ENCODE data around the gene U2SURP.

Gene U2SURP

DNA sequence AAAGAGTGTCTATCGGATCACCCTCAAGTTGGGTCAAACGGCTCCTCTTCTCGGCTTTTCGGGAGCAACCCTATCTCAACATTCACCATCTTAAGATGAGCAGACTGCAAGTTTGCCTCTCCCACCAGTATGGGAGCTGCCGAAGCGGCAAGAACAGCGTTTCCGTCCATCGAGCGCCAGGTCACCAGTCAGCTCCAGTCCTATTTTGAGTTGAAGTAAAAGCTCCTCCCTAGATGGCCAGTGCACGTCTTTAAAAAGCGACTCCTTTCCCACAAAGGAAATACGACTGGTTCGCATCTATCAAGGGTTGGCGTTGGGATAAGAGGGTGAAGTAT, 369 bp upstream of the U2SURP start:
- peak overlapping the region; percentile 94 for H3K4me3 ChIP-seq (ENCODE audit: low read depth, low read length)
- TF ChIP-seq, protein P1, sequence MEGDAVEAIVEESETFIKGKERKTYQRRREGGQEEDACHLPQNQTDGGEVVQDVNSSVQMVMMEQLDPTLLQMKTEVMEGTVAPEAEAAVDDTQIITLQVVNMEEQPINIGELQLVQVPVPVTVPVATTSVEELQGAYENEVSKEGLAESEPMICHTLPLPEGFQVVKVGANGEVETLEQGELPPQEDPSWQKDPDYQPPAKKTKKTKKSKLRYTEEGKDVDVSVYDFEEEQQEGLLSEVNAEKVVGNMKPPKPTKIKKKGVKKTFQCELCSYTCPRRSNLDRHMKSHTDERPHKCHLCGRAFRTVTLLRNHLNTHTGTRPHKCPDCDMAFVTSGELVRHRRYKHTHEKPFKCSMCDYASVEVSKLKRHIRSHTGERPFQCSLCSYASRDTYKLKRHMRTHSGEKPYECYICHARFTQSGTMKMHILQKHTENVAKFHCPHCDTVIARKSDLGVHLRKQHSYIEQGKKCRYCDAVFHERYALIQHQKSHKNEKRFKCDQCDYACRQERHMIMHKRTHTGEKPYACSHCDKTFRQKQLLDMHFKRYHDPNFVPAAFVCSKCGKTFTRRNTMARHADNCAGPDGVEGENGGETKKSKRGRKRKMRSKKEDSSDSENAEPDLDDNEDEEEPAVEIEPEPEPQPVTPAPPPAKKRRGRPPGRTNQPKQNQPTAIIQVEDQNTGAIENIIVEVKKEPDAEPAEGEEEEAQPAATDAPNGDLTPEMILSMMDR (IDR thresholded peaks at IDR 0.05; ENCODE audit: low read depth, low read length): no peak

DNA sequence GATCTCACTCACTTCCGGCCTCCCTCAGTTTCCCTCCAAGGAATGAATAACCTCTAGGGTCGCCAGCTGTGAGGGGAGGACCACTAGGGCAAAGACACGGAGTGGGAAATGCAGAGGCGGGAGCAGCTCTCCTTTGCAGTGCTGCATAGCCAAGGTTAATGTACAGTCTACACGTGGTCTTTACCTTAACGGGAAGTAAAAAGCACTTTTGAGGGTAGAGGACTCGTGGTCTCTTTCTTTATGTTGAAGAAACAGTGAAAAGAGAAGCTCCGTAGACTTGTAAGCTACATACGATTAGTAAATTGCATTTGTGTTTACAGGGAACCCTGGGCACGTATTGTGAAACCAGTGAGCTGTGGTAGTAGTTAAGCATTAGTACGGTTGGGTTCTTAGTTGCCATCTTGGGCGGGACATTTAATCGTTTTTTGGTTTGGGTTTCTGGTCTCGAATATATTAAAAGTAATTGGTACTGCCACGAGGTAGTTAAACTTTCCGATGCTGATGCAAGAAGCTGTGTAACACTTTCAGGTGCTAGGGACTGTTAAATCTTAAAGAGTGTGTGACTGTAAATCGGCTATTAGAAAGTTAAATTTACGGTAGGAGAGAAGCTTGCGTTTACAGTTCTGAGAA, 828 bp downstream of the U2SURP start:
- peak overlapping the region; percentile 94 for H3K4me3 ChIP-seq (ENCODE audit: low read depth, low read length)
- TF ChIP-seq, protein P1 (IDR thresholded peaks at IDR 0.05; ENCODE audit: low read depth, low read length): no peak

DNA sequence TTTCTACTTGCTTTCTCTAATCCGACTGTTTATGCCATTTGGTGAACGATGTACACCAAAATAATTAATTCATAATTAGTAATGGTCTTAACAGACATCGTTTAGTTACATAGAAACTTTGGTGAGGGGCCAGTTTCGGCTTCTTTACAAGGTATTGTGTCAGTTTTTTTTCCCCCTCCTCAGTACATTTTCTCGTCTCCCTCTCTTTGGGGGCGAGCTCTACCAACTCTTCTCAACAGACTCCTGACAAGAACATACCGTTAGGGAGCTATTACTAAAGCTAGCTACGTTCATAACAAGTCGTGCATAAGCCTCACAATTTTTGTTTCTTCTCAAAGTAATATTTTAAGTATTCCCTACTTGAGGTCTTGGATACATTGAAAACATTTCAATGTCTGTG, 1.4 kb downstream of the U2SURP start:
- TF ChIP-seq, protein P1 (IDR thresholded peaks at IDR 0.05; ENCODE audit: low read depth, low read length): no peak
- peak overlapping the region; percentile 94 for H3K4me3 ChIP-seq (ENCODE audit: low read depth, low read length)

DNA sequence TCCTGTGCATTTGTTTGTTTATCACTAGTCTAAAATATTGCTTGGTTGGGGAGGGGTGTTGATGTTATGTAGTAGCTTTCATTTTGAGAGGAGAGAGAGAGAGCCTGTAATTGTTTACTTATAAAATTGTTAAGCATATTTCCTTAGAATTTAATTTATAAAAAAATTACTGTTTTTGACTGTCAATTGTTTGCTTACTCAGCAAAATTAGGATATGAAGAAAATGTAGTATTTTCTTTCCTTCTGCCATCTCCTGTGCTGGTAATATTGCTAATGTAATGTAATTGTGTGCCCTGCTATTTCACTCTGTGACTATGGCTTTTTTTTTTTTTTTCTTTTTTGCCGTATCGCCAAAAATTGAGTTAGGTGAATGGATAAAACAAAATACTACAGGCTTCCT, 3.5 kb downstream of the U2SURP start:
- TF ChIP-seq, protein P1 (IDR thresholded peaks at IDR 0.05; ENCODE audit: low read depth, low read length): no peak
- no peak overlapping the region for H3K4me3 ChIP-seq (ENCODE audit: low read depth, low read length)

DNA sequence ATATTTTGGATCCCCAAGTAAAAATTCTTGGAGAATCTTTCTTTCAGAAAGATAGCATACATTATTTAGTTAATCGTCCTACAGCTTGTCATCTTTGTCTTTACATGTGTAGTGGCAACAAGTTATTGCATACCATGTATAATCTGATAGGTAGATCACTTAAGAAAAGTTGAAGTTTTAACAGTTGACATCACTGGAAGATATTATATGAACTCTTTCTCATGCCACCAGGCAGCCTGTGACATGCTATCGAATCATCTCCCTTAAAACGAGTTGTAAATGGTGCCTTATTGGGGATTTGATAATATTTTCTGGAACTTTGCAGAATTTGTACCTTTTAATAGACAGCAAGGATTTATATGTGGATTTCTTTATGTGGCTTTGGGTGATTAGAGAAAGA, 8.7 kb downstream of the U2SURP start:
- TF ChIP-seq, protein P1 (IDR thresholded peaks at IDR 0.05; ENCODE audit: low read depth, low read length): no peak
- H3K4me3 ChIP-seq (ENCODE audit: low read depth, low read length): no peak overlapping the region

DNA sequence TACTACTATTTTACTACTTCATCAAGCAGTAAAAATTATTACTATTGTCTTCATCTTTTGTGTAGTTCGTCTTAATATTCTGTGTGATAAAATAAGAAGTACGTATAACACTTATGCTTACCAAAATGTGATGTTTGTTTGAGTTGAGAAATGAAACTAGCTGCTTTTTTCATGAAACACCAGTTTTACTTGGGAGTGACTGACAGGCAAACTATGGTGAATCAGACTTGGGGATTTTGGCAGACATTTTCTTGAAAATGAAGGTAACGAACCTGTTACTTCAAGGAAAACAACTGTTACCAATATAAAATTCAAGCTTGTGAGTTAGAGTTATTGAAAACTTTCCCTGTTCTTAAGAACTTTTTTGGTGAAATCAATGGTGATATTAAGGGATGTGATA, 10.3 kb downstream of the U2SURP start:
- TF ChIP-seq, protein P1 (IDR thresholded peaks at IDR 0.05; ENCODE audit: low read depth, low read length): no peak

DNA sequence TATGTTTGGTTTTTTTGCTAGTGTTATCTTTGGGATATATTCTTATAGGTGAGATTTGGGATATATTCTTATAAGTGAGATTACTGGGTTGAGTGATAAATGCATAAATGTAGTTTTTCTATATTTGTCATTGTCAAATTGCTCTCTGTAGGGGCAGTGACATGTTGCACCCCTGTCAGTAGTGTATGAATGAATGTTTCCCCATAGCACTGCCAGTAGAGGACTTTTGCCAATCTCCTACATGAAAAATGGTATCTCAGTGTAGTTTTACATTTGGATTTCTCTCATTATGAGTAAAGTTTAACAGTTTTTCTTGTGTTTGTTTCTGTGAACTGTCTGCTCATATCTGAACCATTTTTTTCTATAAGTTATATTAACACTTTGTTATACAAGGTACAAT, 13.6 kb downstream of the U2SURP start:
- H3K4me3 ChIP-seq (ENCODE audit: low read depth, low read length): no peak overlapping the region
- TF ChIP-seq, protein P1 (IDR thresholded peaks at IDR 0.05; ENCODE audit: low read depth, low read length): no peak

More for the DNA sequence above, 10.3 kb downstream of the U2SURP start:
- H3K4me3 ChIP-seq (ENCODE audit: low read depth, low read length): no peak overlapping the region
